Stomach (tissue), 4 donors: Measurements from ENCODE around the gene MED8.

Source experiments
- EP300 ChIP-seq: sonication (generic); formaldehyde crosslinking; IDR thresholded peaks from one replicate; pipeline ENCODE4 v1.6.1; 2017; ENCODE audit warnings: antibody characterized with exemption
- POLR2A ChIP-seq, 4 donors: fragments of 450-650 bp; IDR thresholded peaks; one replicate each; pipeline ENCODE4 v1.6.1; 2016; ENCODE audit warnings: antibody characterized with exemption in 4 of 4, control low read depth in 2 of 4, mild to moderate bottlenecking in 1 of 4, moderate library complexity in 1 of 4

DNA sequence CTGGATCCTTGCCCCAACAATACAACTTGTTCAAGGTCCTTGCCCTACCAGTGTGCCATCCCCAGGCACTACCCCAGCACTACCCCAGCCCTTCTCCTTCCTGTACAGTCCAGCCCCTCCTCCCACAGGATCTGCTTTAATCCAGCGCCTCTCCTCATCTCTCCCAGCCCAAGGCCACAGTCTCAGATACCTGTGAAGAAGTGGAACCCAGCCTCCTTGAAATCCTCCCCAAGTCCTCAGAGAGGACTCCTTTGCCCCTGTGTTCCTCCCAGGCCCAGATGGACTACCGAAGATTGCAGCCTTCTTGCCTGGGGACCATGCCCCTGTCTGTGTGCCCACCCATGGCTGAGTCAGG is 37.3 kb downstream of the MED8 start:
- TF ChIP-seq EP300 (no peak), POLR2A (IDR thresholded peaks at IDR 0.05) (no peak)
